A673 (cell line): ENCODE results near the gene UBAP2L.

ENCODE experiments used
- CTCF ChIP-seq: fragments of 300-800, 200-600 bp; sonication (generic); conservative IDR thresholded peaks from 2 replicates; pipeline ENCODE4 v1.5.1; 2017; ENCODE audit warnings: low read depth, mild to moderate bottlenecking, antibody characterized with exemption, low read length, moderate library complexity, mixed read lengths
- EZH2 ChIP-seq: fragments of 200-600 bp; sonication (generic); IDR thresholded peaks from 2 replicates; pipeline ENCODE4 v1.6.1; 2017; ENCODE audit warnings: borderline replicate concordance, low read depth, mild to moderate bottlenecking, mixed read lengths, antibody characterized with exemption, low read length; ENCODE audit not compliant: poor library complexity, severe bottlenecking

GRCh38 chr1:154316704-154317103, 95.9 kb downstream of the UBAP2L start:
- no peak for TF ChIP-seq CTCF
- TF ChIP-seq EZH2, result no peak
